ENCODE measurements around the gene PIGX. TPM values are rescaled to one million over a fixed set of nuclear protein-coding genes. Genes with fewer than 3 reads are reported as not detected.

Gene PIGX
- total RNA-seq, 1 donor from 2014 or later, result 24.8 TPM

DNA sequence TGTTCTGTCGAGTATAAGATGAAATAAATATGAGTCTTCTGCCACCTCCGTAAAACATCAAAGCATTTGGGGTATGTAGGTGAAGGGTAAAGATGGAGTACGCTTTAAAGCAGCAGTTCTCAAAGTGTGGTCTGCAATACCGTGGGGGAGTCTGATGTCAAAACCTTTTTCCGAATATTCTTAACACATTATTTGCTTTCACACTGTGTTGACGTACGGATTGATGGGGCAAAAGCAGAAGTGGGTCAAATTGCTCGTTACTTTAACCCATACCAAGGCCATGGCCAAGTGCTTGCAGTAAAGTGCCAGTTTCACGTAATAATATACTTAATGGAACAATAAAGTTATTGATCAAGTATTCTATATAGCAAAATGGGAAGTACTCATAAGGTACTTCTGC, 63.8 kb downstream of the PIGX start:
- no peak overlapping the region for H3K4me3 ChIP-seq (ENCODE audit: low read depth, low read length)
- no peak for TF ChIP-seq CTCF (conservative IDR thresholded peaks at IDR 0.05; ENCODE audit: low read depth, low read length)
- no peak for DNase-seq (ENCODE audit: low read depth)

GRCh38 chr3:196777836-196778235, 65.7 kb downstream of the PIGX start:
- DNase-seq (ENCODE audit: low read depth), result no peak

GRCh38 chr3:196778755-196779154, 66.6 kb downstream of the PIGX start:
- DNase-seq (ENCODE audit: low read depth), result peak; percentile 44
- TF ChIP-seq CTCF (conservative IDR thresholded peaks at IDR 0.05; ENCODE audit: low read depth, low read length), result no peak
- H3K4me3 ChIP-seq (ENCODE audit: low read depth, low read length), result no peak overlapping the region

More at GRCh38 chr3:196777836-196778235, 65.7 kb downstream of the PIGX start:
- no peak overlapping the region for H3K4me3 ChIP-seq (ENCODE audit: low read depth, low read length)
- TF ChIP-seq CTCF (conservative IDR thresholded peaks at IDR 0.05; ENCODE audit: low read depth, low read length), result no peak

GRCh38 chr3:196782511-196782910, 70.3 kb downstream of the PIGX start:
- TF ChIP-seq CTCF (conservative IDR thresholded peaks at IDR 0.05; ENCODE audit: low read depth, low read length), result no peak
- H3K4me3 ChIP-seq (ENCODE audit: low read depth, low read length), result no peak overlapping the region
- DNase-seq (ENCODE audit: low read depth), result no peak

Other genes with a start within 250 kb of the PIGX start
- gene RNF168, start 208.6 kb upstream of the PIGX start, total RNA-seq, result 14.0 and 17.5 TPM in 2 replicates
- gene SMCO1, start 197.0 kb upstream of the PIGX start, total RNA-seq, result not detected in 2 replicates
- gene WDR53, start 143.8 kb upstream of the PIGX start, total RNA-seq, result 8.5 and 9.2 TPM in 2 replicates
- 7.8 and 9.9 TPM in 2 replicates for gene FBXO45, start 143.7 kb upstream of the PIGX start, total RNA-seq
- gene NRROS, start 72.7 kb upstream of the PIGX start, total RNA-seq, result 0.35 and 2.5 TPM in 2 replicates
- 1.2 and 1.7 TPM in 2 replicates for gene CEP19, start 127 bp upstream of the PIGX start, total RNA-seq
- gene PAK2, start 27.5 kb downstream of the PIGX start, total RNA-seq, result 36.5 and 52.1 TPM in 2 replicates
- gene SENP5, start 155.5 kb downstream of the PIGX start, total RNA-seq, result 19.7 and 20.0 TPM in 2 replicates
- 49.4 and 51.1 TPM in 2 replicates for gene NCBP2, start 230.2 kb downstream of the PIGX start, total RNA-seq